ENCODE results near the gene MRPL17. TPM values are rescaled to one million over a fixed set of nuclear protein-coding genes. Genes with fewer than 3 reads are reported as not detected.
A peak's percentile ranks its signal among the peaks of the same experiment; 100 is the strongest.
"Not testable (repeated sequence)": the region's sequence is repeated elsewhere in the genome, so short reads cannot be mapped to it uniquely, and the experiment has no call there.

Gene MRPL17
- total RNA-seq, 2 donors from 2014 or later = 30.8 to 97.8 TPM

DNA sequence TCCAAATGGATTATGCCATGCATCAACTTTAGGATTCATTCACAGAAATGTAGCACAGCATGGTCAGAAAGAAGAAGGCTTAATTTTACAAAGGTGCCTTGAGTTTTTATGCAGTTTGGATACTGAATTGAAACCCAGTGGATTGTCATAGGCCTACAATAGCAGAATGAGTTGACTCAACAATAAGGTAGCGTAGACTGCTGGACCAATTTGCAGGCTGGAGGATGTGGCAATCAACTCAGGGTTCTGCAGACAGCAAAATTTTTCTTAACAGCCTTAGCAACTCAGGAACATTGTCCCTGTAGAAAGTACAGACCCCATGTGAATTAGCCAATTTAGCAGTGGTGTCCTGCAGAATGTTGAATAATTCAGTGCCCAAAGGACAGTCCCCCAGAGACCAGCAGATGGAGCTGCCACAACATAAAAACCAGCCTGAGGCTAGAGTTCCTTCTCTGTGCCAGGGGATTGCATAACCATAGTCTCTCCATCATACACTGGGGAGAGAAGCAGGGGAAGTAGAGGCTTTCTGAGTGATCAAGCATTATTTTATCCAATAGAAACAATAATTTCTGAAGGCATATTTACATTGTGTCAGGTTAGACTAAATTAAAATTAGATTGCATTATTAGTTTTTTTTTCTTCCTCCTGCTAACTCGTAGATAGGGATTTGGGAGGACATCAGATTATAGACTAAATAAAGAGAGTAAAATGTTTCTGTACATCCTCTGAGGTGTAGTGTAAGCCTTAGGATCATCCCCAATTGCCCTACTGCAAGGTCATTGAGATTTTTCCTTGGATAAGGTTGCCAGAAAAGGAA lies 20.3 kb upstream of the MRPL17 start:
- peak; percentile 66 for DNase-seq (ENCODE audit: low spot score)
- H3K36me3 ChIP-seq = no peaks in the 10 kb centered on the region
- no peaks in the 10 kb centered on the region for H3K9me3 ChIP-seq
- TF ChIP-seq, protein P1, sequence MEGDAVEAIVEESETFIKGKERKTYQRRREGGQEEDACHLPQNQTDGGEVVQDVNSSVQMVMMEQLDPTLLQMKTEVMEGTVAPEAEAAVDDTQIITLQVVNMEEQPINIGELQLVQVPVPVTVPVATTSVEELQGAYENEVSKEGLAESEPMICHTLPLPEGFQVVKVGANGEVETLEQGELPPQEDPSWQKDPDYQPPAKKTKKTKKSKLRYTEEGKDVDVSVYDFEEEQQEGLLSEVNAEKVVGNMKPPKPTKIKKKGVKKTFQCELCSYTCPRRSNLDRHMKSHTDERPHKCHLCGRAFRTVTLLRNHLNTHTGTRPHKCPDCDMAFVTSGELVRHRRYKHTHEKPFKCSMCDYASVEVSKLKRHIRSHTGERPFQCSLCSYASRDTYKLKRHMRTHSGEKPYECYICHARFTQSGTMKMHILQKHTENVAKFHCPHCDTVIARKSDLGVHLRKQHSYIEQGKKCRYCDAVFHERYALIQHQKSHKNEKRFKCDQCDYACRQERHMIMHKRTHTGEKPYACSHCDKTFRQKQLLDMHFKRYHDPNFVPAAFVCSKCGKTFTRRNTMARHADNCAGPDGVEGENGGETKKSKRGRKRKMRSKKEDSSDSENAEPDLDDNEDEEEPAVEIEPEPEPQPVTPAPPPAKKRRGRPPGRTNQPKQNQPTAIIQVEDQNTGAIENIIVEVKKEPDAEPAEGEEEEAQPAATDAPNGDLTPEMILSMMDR (IDR thresholded peaks at IDR 0.05) = peak; percentile 43 to 73
- H3K27me3 ChIP-seq = no peaks in the 10 kb centered on the region
- H3K4me3 ChIP-seq = no peak overlapping the region
- no peak overlapping the region for H3K27ac ChIP-seq
- peaks cover 0 to 16% of the 10 kb centered on the region in 2 donors for H3K4me1 ChIP-seq

DNA sequence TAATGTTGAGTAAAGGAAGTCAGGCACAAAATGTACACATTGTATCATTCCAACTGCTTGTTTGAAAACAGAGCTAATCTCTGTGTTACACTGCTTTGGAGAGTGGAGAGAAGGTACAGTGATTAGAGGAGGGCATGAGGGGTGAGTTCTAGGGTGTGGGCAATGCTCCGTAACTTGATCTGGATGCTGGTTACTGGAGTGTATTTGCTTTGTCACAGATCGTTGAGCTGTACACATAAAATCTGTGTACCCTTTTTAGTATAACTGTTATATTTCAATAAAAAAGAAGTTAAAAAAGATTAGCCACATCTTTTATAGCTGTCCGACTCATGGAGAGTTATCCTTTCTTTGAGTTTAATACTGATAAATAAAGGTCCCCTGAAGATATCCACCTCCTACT lies 18.8 kb upstream of the MRPL17 start:
- H3K27ac ChIP-seq; H3K9me3 ChIP-seq; H3K27me3 ChIP-seq; H3K4me3 ChIP-seq; DNase-seq (ENCODE audit: low spot score); H3K36me3 ChIP-seq: not testable (repeated sequence)
- H3K4me1 ChIP-seq = peaks cover 0 to 16% of the 10 kb centered on the region in 2 donors

DNA sequence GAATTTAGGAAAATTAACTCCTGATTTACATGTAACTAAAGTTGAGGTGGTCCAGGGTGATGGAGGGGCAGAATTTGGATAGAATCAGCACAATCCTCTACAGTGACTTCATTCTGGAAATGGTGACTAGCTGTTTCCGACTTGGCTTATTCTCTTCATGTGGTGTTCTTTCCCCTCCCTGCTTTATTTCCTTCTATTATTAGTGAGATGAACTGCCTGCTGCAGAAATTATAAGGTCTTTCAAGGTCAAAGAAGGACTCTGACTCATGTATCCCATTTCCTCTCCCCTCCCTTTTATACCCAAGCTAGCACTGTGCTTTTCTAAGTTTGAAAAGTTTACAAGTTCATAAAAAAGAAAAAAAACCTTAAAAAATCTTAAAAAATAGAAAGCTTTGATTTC lies 12.2 kb upstream of the MRPL17 start:
- H3K36me3 ChIP-seq = no peaks in the 10 kb centered on the region
- peaks cover 0 to 20% of the 10 kb centered on the region in 2 donors for H3K4me1 ChIP-seq
- DNase-seq (ENCODE audit: low spot score) = no peak
- H3K9me3 ChIP-seq = no peaks in the 10 kb centered on the region
- H3K27ac ChIP-seq = peak overlapping the region; percentile 71
- no peak overlapping the region for H3K4me3 ChIP-seq
- TF ChIP-seq, protein P1 (IDR thresholded peaks at IDR 0.05) = no peak
- no peaks in the 10 kb centered on the region for H3K27me3 ChIP-seq

DNA sequence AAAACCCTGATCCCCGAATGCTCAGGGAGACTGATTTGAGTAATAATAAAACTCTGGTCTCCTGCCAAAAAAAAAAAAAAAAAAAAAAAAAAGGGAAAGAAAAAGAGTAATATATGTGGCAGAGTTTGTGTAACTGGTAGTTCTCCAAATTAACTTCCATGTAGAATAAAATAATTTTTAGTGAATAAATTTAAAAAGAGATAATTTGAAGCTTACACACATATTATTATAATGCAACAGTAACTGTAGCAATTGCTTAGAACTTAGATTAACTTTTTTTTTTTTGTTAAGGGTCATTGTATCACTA lies 11.0 kb upstream of the MRPL17 start:
- Histone ChIP-seq H3K4me1 (peaks cover 0 to 20% of the 10 kb centered on the region in 2 donors), H3K9me3 (no peaks in the 10 kb centered on the region), H3K27ac (peak overlapping the region; percentile 71), H3K4me3 (no peak overlapping the region), H3K27me3 (no peaks in the 10 kb centered on the region), H3K36me3 (no peaks in the 10 kb centered on the region)
- no peak for DNase-seq (ENCODE audit: low spot score)
- TF ChIP-seq, protein P1 (IDR thresholded peaks at IDR 0.05) = no peak

DNA sequence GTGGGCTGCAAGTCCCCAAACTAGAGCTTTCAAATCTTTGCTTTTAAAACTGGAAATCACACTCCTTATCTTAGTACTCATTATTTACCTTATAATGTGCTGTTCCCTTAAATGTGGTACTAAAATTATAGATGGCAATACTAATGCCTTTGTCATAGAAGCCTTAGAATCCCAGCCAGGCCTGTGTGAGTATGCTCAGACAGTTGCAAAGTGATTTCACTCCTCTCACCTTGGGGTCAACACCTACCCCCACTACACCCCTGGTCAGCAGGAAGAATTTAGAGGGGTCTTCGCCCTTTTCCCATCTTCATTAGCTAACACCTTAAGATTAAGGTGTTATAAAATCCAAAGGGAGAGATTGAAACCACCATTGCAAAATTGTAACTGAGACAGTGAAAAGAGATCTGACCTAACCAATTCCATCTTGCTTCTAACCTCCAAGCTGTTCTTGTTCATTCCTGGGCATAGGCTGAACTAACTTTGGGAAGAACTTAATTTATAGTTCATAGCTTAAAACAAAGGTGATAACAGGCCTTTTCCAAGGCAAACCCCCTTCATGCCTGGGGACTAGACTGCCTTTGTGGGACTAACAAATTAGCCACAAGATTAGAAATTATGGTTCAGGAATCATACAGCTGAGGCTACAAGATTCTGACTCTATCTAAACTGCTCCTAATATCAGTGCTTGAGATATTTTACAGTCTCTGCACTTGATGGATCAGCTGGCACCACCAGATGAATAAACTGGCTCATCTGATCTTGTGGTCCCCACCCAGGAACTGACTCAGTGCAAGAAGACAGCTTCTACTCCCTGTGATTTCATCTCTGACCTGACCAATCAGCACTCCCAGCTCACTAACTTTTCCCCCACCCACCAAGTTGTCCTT lies 10.4 kb upstream of the MRPL17 start:
- no peaks in the 10 kb centered on the region for H3K9me3 ChIP-seq
- H3K4me1 ChIP-seq = peaks cover 0 to 20% of the 10 kb centered on the region in 2 donors
- H3K4me3 ChIP-seq = no peak overlapping the region
- no peaks in the 10 kb centered on the region for H3K36me3 ChIP-seq
- no peaks in the 10 kb centered on the region for H3K27me3 ChIP-seq
- peak; percentile 87 for DNase-seq (ENCODE audit: low spot score)
- H3K27ac ChIP-seq = peak overlapping the region; percentile 69 to 71
- TF ChIP-seq, protein P1 (IDR thresholded peaks at IDR 0.05) = no peak

DNA sequence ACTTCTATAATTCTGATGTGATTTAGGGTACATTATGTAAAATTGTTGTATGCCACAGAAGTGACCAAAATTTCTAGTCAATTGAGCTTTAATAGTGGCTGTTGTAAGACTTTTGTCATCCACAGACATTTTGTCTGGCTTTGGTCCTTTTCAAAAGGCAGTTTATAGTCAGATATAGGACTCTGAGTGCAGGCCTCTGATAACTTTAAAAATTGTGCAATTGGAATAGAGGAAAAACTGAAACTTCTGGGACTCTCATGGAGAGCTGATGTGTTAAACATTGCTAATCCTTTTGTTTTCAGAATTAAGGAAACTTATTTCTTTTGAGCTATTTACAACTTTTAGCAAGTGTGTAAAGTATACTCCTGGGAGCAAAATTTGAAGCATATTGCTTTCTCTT lies 9.0 kb upstream of the MRPL17 start:
- no peak for DNase-seq (ENCODE audit: low spot score)
- H3K4me1 ChIP-seq = peaks cover 0 to 20% of the 10 kb centered on the region in 2 donors
- no peaks in the 10 kb centered on the region for H3K27me3 ChIP-seq
- no peaks in the 10 kb centered on the region for H3K9me3 ChIP-seq
- no peak overlapping the region for H3K27ac ChIP-seq
- TF ChIP-seq, protein P1 (IDR thresholded peaks at IDR 0.05) = no peak
- H3K4me3 ChIP-seq = no peak overlapping the region
- H3K36me3 ChIP-seq = no peaks in the 10 kb centered on the region

DNA sequence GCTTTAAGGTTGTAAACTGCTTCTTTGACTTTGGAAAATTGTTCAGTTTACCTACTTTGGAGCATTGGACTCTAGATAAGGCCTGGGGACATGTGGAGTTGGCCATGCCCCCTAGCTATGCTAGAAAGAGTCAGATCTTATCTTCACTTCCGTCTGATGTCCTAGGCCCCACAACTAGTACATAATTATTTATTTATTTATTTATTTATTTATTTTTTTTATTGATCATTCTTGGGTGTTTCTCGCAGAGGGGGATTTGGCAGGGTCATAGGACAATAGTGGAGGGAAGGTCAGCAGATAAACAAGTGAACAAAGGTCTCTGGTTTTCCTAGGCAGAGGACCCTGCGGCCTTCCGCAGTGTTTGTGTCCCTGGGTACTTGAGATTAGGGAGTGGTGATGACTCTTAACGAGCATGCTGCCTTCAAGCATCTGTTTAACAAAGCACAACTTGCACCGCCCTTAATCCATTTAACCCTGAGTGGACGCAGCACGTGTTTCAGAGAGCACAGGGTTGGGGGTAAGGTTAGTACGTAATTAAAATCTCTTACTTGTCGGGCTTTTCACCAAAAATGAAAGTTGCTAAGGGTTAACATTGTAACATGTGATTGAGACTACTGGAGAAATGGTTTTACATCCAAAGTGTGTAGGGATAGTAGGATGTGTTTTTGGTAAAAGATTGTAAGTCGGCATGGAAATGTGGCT lies 7.4 kb upstream of the MRPL17 start:
- H3K9me3 ChIP-seq; H3K27me3 ChIP-seq; DNase-seq (ENCODE audit: low spot score): not testable (repeated sequence)

More for the DNA sequence above, 7.4 kb upstream of the MRPL17 start:
- not testable (repeated sequence) for H3K4me3 ChIP-seq, H3K36me3 ChIP-seq, H3K27ac ChIP-seq
- peaks cover 0 to 14% of the 10 kb centered on the region in 2 donors for H3K4me1 ChIP-seq
